HepG2 (cell line): ENCODE data around the gene ABHD4. TPM values are rescaled to one million over a fixed set of nuclear protein-coding genes. Genes with fewer than 3 reads are reported as not detected.

Experiments used
- CHD4 ChIP-seq: fragments of 200-600 bp; sonication (generic); IDR thresholded peaks from 2 replicates; pipeline ENCODE4 v1.7.0; 2017; ENCODE audit warnings: mild to moderate bottlenecking, low read length, borderline replicate concordance
- EP300 ChIP-seq, 3 experiments: sonication (generic) in 1 of 3; formaldehyde crosslinking in 1 of 3; IDR thresholded peaks; 2 replicates each; pipeline versions ENCODE4 v1.5.1 to v1.6.1; 2011 to 2020; ENCODE audit warnings: low read depth in 2 of 3, low read length in 2 of 3, borderline replicate concordance in 1 of 3, improper control_type of control experiment in 1 of 3, mild to moderate bottlenecking in 1 of 3, missing genetic modification reagents in 1 of 3, moderate library complexity in 1 of 3
- ERF ChIP-seq: IDR thresholded peaks from 2 replicates; pipeline ENCODE4 v1.6.1; 2018; ENCODE audit warnings: missing biosample characterization, missing genetic modification reagents
- IRF2 ChIP-seq: IDR thresholded peaks from 2 replicates; pipeline ENCODE4 v1.6.1; 2018; ENCODE audit warnings: missing genetic modification reagents, missing compliant biosample characterization
- ZNF780A ChIP-seq: sonication (generic); formaldehyde crosslinking; IDR thresholded peaks from 2 replicates; pipeline ENCODE4 v1.8.0; 2022; ENCODE audit warnings: mild to moderate bottlenecking, missing genetic modification reagents, moderate library complexity
- polyA plus RNA-seq, 8 experiments: library from polyadenylated mRNA; depleted of rRNA in 3 of 8; stranded (reverse) in 7 of 8; unstranded in 1 of 8; fragments of >200 nt; fragmentation: Illumina TruSeq in 4 of 8; extraction: Trizol in 4 of 8; gene quantifications; 2 replicates each; pipeline versions ENCODE4 v1.2.1 to v1.2.3, GENCODE V29; 2011 to 2016; ENCODE audit warnings: low read depth in 4 of 8, missing spikeins in 1 of 8, mixed read lengths in 1 of 8; ENCODE audit not compliant: insufficient read depth in 1 of 8
- total RNA-seq, 5 experiments: library from RNA; depleted of rRNA; stranded (reverse); fragments of >200 nt; fragmentation: Illumina TruSeq; extraction: Trizol; gene quantifications; 2 replicates each; pipeline ENCODE4 v1.2.3, GENCODE V29; 2016; ENCODE audit warnings: low read depth in 1 of 5
- TF ChIP-seq, protein P1 (sequence below): sonication (generic); formaldehyde crosslinking; IDR thresholded peaks from 2 replicates; pipeline ENCODE4 v1.5.1; 2020; ENCODE audit warnings: mild to moderate bottlenecking, missing genetic modification reagents, borderline replicate concordance
- TF ChIP-seq, protein P2 (sequence below): IDR thresholded peaks from 2 replicates; pipeline ENCODE4 v1.6.1; 2012; ENCODE audit warnings: inconsistent platforms

The ABHD4 gene
- total and polyA plus RNA-seq, 2 of the 13 experiments (the other 11 are each of a cell fraction or from before 2014, with no cell fraction given): 16.1 to 47.5 TPM

GRCh38 chr14:22598896-22599244, 770 bp downstream of the ABHD4 start (continued):
- TF ChIP-seq, protein P1, sequence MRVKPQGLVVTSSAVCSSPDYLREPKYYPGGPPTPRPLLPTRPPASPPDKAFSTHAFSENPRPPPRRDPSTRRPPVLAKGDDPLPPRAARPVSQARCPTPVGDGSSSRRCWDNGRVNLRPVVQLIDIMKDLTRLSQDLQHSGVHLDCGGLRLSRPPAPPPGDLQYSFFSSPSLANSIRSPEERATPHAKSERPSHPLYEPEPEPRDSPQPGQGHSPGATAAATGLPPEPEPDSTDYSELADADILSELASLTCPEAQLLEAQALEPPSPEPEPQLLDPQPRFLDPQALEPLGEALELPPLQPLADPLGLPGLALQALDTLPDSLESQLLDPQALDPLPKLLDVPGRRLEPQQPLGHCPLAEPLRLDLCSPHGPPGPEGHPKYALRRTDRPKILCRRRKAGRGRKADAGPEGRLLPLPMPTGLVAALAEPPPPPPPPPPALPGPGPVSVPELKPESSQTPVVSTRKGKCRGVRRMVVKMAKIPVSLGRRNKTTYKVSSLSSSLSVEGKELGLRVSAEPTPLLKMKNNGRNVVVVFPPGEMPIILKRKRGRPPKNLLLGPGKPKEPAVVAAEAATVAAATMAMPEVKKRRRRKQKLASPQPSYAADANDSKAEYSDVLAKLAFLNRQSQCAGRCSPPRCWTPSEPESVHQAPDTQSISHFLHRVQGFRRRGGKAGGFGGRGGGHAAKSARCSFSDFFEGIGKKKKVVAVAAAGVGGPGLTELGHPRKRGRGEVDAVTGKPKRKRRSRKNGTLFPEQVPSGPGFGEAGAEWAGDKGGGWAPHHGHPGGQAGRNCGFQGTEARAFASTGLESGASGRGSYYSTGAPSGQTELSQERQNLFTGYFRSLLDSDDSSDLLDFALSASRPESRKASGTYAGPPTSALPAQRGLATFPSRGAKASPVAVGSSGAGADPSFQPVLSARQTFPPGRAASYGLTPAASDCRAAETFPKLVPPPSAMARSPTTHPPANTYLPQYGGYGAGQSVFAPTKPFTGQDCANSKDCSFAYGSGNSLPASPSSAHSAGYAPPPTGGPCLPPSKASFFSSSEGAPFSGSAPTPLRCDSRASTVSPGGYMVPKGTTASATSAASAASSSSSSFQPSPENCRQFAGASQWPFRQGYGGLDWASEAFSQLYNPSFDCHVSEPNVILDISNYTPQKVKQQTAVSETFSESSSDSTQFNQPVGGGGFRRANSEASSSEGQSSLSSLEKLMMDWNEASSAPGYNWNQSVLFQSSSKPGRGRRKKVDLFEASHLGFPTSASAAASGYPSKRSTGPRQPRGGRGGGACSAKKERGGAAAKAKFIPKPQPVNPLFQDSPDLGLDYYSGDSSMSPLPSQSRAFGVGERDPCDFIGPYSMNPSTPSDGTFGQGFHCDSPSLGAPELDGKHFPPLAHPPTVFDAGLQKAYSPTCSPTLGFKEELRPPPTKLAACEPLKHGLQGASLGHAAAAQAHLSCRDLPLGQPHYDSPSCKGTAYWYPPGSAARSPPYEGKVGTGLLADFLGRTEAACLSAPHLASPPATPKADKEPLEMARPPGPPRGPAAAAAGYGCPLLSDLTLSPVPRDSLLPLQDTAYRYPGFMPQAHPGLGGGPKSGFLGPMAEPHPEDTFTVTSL (CRISPR knock-in tag): peak; percentile 20; the same call in 1 of the 2 replicates
- TF ChIP-seq ZNF780A (CRISPR knock-in tag) (no peak), EP300 (IDR thresholded peaks at IDR 0.05; ENCODE audit: low read depth in 2 of 2, low read length in 2 of 2) (0 out of 4 replicates have a peak, but pooled peaks of 1 of the 2 experiments have one; percentile 38), EP300 (CRISPR knock-in tag; IDR thresholded peaks at IDR 0.05; ENCODE audit: borderline replicate concordance) (no peak), IRF2 (peak; percentile 23; the same call in 1 of the 2 replicates), ERF (CRISPR knock-in tag) (0 out of 2 replicates have a peak, but pooled peaks have one; percentile 7), CHD4 (no peak)
- TF ChIP-seq, protein P2, sequence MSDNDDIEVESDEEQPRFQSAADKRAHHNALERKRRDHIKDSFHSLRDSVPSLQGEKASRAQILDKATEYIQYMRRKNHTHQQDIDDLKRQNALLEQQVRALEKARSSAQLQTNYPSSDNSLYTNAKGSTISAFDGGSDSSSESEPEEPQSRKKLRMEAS: no peak
